Muscle of back (tissue), 13 donors: Measurements from ENCODE around the gene CXCL14. TPM values are rescaled to one million over a fixed set of nuclear protein-coding genes. Genes with fewer than 3 reads are reported as not detected.

Experiments
- DNase-seq, 3 donors: peaks; one replicate each; pipeline versions ENCODE4 v3.0.0 to v3.0.0-alpha.2; 2013
- long read RNA-seq, 9 donors: transcript quantifications; one replicate each; lab custom pipeline, GENCODE V29; 2026
- polyA plus RNA-seq, 10 donors: library from polyadenylated mRNA; unstranded; fragments of 120-200 nt; gene quantifications; one replicate each; pipeline ENCODE4 v1.2.1, GENCODE V29; 2013; ENCODE audit not compliant: insufficient read length in 10 of 10

The CXCL14 gene, protein sequence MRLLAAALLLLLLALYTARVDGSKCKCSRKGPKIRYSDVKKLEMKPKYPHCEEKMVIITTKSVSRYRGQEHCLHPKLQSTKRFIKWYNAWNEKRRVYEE
- 100 to 1,000 TPM in 2 of 10 donors, 10 to 100 TPM in 8; 21.1 to 310 (median 36.2) TPM for polyA plus RNA-seq
- long read RNA-seq, donor 1, transcript CXCL14-202 (4 exons, 1,760 nt), result major isoform, 26 of 26 reads
- long read RNA-seq, donor 1, partial matches to known transcripts, result 0 of 26 reads
- long read RNA-seq, donor 1, other reads (novel, unspliced or antisense), result 0 of 26 reads
- long read RNA-seq, donor 2, transcript CXCL14-202 (4 exons, 1,760 nt), result major isoform, 25 of 25 reads
- long read RNA-seq, donor 2, partial matches to known transcripts, result 0 of 25 reads
- long read RNA-seq, donor 2, other reads (novel, unspliced or antisense), result 0 of 25 reads
- long read RNA-seq, donor 3, result 0 reads
- long read RNA-seq, donor 4, transcript CXCL14-202 (4 exons, 1,760 nt), result major isoform, 18 of 18 reads
- long read RNA-seq, donor 4, partial matches to known transcripts, result 0 of 18 reads
- long read RNA-seq, donor 4, other reads (novel, unspliced or antisense), result 0 of 18 reads
- long read RNA-seq, donor 5, transcript CXCL14-202 (4 exons, 1,760 nt), result major isoform, 26 of 26 reads
- long read RNA-seq, donor 5, partial matches to known transcripts, result 0 of 26 reads
- long read RNA-seq, donor 5, other reads (novel, unspliced or antisense), result 0 of 26 reads
- long read RNA-seq, donor 6, transcript CXCL14-202 (4 exons, 1,760 nt), result major isoform, 72 of 72 reads
- long read RNA-seq, donor 6, partial matches to known transcripts, result 0 of 72 reads
- long read RNA-seq, donor 6, other reads (novel, unspliced or antisense), result 0 of 72 reads
- long read RNA-seq, donor 7, transcript CXCL14-202 (4 exons, 1,760 nt), result major isoform, 25 of 25 reads
- long read RNA-seq, donor 7, partial matches to known transcripts, result 0 of 25 reads
- long read RNA-seq, donor 7, other reads (novel, unspliced or antisense), result 0 of 25 reads
- long read RNA-seq, donor 8, transcript CXCL14-202 (4 exons, 1,760 nt), result major isoform, 279 of 303 reads
- long read RNA-seq, donor 8, partial matches to known transcripts, result 24 of 303 reads
- long read RNA-seq, donor 8, other reads (novel, unspliced or antisense), result 0 of 303 reads
- long read RNA-seq, donor 9, transcript CXCL14-202 (4 exons, 1,760 nt), result major isoform, 5 of 5 reads
- long read RNA-seq, donor 9, partial matches to known transcripts, result 0 of 5 reads
- long read RNA-seq, donor 9, other reads (novel, unspliced or antisense), result 0 of 5 reads

GRCh38 chr5:135578685-135579341, at the start of gene CXCL14:
Gene CXCL14 (minus strand): TSS chr5:135578991. CDS start chr5:135578778, 213 bp downstream.
- DNase-seq, result peak; percentile 34 to 79 (median 62)

- no peak for DNase-seq
These were observed 47.8 kb upstream of the CXCL14 start for GRCh38 chr5:135626636-135627035.

DNA sequence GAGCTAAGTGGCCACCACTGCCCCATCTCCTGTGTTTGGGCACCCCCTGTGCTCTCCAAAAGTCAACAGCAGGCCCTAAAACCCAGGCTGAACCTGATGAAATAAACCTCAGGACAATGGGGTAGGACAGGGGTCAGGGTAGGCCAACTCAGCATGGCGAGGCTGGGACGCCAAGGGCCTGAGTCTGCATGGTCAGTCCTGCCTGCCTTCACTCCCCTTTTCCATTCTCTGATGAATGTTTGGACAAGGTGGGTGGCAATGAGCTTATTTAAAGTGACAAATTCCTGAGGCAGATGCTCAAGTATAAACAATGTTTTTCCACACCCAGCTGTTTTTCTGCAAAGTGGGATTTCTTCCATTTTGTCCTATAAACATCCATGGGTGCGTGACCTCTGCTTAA, 47.2 kb upstream of the CXCL14 start:
- DNase-seq, result no peak

GRCh38 chr5:135625486-135625885, 46.7 kb upstream of the CXCL14 start:
- DNase-seq, result no peak

- DNase-seq, result no peak
These were observed 46.3 kb upstream of the CXCL14 start for GRCh38 chr5:135625061-135625460.

GRCh38 chr5:135623186-135623715, 44.5 kb upstream of the CXCL14 start:
- DNase-seq, result no peak

GRCh38 chr5:135615581-135616260, 36.9 kb upstream of the CXCL14 start:
- no peak for DNase-seq

GRCh38 chr5:135615171-135615570, 36.4 kb upstream of the CXCL14 start:
- no peak for DNase-seq

GRCh38 chr5:135609981-135610380, 31.2 kb upstream of the CXCL14 start:
- DNase-seq, result no peak

- DNase-seq, result no peak
These were observed 30.1 kb upstream of the CXCL14 start for GRCh38 chr5:135608761-135609443.

- DNase-seq, result no peak
These were observed 29.6 kb upstream of the CXCL14 start for GRCh38 chr5:135608361-135608760.

DNA sequence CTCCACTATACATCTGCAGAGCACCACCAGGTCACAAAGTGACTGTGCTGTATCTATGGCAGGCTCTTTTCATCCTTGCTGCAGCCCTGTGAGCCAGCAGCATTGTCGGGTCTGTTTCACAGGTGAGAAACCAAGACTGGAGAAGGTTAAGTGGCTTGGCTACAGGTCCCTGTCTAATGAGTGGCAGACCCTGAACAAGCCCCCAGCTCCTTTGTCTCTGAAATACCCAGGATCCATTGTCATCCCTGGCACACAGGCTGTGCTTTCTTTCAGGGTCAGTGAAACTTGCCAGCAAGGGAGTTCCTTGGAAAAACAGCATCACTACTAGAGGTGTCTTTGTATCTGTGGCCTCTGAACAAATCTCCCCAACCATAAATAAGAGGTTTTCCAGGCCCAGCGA, 27.6 kb upstream of the CXCL14 start:
- no peak for DNase-seq

DNA sequence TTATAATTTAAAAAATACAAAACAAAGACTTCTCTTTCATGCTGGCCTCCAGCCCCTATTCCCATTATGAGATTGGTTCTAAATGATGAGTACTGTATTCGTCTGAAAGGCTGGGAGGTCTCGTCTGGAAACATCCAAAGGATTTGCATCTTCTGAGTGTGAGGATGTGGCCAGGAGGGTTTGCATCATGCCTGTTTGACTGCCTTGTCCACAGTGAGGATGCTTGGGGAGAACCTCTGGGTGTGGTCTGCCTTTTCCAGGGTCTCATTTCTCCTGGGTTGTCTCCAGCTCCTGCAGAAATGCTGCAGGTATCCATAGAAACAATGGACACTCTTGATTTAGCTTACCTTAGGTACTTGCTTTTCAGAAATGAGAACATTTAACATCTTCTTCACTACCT, 26.4 kb upstream of the CXCL14 start:
- no peak for DNase-seq

GRCh38 chr5:135604056-135604455, 25.3 kb upstream of the CXCL14 start:
- DNase-seq, result no peak

DNA sequence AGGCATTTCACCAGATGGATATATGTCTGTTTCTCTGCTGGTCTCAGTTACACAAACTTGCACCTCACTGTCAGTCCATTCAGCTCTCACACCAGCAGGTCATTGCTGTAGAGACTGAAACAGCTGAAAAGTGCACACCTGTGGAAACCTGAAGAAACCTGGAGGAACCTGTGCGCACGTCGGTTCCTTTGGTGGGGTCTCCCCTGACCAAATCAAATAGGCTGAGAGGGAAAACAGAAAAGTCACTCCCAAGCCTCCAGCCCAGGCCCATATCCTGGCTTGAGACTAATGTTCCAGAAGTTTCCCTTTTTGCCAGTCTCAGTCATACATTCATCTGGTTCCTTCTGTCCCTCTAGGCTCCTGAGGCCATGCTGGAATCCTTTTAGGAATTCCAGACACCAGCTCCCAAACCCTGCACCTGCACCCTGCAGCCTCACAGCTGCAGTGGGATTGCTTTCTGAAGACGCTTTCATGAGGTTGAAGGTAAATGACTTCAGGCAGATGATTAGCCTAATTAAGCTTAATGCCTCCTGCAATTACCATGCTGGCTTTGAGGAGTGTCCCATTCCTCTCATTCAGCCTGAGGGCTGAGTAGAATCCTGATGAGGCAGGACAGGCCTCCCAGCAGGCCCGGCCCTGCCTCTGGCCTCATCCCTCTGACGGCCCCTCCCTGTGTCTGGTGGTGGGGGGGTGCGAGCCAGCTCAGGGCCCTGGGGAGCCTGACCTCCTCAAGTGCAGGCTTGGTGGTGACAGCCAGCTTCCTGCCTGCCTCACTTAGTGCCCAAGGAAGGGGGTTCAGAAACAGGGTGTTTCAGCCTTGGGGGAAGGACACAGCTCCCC, 24.3 kb upstream of the CXCL14 start:
- DNase-seq, result peak in 1 of 3 donors; percentile 26

GRCh38 chr5:135601466-135601865, 22.7 kb upstream of the CXCL14 start:
- no peak for DNase-seq

DNA sequence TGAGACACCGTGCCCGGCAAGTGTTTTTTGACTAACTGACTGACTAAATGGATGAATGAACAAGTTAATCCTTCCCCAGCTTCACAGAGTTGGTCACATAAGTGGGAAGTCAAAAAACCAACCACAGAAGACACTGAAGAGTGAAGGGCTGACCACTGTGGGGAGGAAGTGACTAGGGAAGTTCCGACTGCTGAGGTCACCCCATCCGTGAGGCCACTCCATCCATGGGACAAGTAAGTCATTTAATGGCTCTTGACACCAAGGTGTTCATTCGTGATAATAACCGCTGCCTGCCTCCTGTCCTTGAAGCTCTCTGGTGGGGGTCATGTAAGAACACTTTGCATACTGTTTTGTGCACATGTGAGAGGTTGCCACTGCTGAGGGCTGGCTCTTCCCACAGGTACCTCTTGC, 22.2 kb upstream of the CXCL14 start:
- DNase-seq, result no peak

- DNase-seq, result no peak
These were observed 21.4 kb upstream of the CXCL14 start for GRCh38 chr5:135600152-135600570.
